Ramos (cell line): Measurements from ENCODE around the gene LCE4A.

Experiments used
- in situ Hi-C: fragments of 300-500 bp; cut with MboI; formaldehyde crosslinking; loops from one replicate; pipeline ENCODE4 v1.14.3; 2022; ENCODE audit warnings: low sequenced_read_pairs; ENCODE audit not compliant: unreplicated experiment

LCE4A gene

DNA sequence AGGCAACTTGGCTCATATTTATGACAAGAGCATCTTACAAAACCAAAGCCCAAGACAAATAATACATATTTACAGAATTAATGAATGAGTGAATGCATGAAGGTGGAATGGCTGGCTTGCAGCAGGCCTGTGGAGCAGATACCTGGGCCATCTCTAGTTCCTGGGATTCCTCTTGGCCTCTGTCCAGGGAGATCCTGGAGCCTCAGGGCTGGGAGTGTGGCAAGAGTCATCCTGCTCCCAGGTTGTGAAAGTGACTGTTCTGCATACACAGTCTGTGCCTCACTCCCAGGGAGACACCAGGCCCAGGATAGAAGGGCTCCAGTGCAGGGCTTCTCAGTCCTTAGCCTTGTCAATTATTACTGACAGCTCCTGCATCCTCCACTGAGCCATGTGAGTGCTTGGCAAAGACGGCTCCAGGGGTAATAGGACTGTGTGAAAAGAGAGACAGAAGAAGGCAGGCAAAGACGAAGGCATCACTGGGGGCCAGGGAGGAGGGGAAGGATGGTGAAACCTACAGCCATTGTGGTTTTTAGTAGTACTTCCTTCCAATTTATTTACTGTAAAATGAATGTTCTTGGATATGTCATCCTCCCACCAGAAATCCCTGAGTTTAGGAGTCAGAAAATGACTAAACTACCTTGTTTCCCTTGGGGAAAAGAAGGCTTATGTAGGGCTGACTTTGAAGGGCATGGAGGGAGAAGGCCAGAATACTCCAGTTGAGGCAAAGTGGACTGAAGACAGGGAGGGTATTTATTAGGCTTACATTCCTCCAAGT is 35.6 kb downstream of the LCE4A start:
- in situ Hi-C loops = no loop called here

DNA sequence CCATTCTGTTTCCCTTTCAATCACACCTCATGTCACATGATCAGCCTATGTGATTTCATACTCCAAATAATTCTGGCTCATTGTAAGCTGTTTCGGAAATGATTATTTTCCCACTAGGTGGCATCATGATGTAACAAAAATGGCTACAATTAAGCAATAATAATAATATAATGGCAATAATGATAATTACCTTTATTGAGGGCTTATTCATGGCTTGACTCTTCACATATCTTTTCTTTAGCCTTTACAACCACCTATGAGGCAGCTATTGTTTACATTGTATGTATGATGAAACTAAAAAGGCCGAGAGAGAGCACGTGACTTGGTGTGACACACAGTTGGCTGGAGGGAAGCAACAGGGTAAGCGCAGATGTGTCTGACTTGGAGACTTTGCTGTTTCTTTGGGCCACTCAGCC is 37.3 kb downstream of the LCE4A start:
- in situ Hi-C loops = no loop called here

DNA sequence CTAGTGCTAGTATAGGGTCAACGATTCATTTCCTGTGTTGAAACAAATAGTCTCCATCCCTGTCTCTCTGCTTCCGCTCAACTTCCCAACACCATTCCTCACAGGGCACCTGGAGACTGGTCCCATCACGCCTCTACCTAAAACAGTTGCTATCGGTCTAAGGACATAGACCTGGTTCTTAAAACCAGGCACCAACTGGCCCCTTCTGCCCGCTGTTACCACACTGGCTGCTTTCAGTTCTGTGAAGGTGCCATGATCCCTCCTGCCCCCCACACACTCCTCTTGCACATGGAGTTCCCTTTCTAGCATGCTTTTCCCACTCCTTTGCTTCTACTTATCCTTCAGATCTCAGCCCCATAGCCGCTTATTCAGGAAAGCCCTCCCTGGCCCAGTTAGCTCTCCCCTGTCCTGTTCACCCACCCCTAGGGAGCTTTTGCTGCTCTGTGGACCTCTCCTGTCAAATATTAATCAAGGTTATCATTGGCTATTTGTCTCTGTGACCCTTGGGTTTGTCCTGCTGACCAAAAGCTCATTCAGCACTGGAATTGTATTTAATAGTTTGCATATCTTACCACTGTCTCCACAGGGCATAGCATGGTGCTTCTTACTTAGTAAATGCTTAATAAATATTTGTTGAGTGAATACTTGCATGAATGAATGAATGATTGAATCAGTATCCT is 37.9 kb downstream of the LCE4A start:
- in situ Hi-C loops = no loop called here

DNA sequence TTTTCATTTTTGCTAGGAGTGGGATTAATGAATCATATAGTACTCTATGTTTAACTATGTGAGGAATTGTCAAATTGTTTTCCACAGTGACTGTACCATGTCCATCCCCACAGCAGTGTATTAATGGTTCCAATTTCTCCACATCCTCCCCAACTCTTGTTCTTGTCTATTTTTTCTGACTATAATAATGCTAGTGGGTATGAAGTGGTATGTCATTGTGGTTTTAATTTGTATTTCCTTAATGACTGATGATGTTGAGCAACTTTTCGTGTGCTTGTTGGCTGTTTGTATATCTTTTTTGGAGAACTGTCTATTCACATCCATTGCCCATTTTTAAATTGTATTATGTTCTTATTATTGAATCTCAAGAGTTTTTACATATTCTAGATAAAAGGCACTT is 39.9 kb downstream of the LCE4A start:
- in situ Hi-C loops = no loop called here

DNA sequence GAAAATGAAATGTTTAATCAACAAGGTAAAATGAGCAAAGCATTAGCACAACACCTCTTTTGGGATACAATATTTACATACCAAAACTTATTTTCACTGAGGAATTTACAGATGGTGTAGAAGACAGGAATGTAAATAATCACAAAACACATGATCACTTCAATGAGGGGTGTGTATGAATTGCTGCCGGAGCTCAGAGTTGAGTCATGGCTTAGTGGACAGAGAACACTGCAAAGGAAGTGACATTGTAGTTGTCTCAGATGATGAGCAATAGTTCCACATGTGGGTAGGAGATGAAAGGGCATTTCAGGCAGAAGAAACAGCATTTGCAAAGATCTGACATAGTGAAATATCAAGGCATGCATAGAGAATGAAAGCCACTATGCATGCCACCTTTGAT is 44.3 kb downstream of the LCE4A start:
- in situ Hi-C loops = no loop called here

DNA sequence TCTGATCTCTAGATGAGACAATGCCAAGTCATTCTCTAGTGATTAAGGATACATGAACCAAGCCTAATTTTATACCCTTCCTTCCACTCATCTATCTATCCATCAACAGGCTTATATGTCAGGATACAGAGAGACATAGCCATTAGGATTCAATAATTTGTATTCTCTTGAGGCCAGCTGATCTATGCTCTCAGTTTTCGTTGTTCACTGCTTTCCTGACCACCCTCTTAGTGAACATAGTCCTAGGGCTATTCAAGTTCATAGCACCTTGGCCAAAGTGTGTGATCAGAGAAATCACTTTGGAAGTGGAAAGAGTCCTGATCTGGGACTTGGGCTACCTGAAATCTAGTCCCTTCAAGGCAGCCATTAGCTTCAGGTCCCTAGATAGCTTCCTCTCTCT is 45.6 kb downstream of the LCE4A start:
- in situ Hi-C loops = no loop called here

DNA sequence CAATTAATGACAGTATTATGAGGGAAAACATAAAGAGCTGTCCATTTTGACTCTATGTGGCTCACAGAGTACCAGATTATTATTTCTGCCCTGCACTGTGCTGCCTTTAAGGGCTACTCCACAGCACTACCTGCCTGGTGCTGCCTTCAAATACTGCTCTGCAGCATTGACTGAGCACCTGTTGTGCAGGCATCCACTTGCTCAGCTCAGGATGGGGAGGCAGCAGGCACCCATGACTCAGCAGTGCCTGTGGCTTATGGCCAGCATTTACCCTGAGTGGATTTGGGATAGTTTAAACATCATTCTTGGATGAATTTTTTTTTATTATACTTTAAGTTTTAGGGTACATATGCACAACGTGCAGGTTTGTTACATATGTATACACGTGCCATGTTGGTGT is 48.9 kb downstream of the LCE4A start:
- in situ Hi-C loops = no loop called here

DNA sequence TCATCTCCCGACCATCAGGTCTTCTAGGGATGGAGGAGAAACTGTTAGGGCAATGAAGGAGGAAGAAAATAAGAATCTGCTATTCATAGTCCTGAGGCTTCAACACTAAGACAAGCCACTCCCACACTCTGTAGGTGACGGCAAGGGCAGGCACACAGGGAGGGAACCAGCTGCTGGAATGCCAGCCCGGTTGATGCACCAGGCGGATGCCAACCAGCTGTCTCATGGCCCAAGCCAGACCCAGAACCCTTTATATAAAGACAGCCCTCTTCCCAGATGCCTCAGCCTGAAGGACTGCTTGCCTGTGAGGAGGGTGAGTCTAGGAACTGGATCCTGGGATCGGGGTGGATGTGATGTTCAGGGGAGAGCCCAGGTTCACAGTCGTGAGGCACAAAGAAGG is 49.8 kb downstream of the LCE4A start, which contains the start of gene KPRP:
TSS of gene KPRP (plus strand) at position 279 of the 400 bp plus-strand sequence. CDS start 1,564 bp downstream, outside the sequence.
- in situ Hi-C loops = no loop called here

DNA sequence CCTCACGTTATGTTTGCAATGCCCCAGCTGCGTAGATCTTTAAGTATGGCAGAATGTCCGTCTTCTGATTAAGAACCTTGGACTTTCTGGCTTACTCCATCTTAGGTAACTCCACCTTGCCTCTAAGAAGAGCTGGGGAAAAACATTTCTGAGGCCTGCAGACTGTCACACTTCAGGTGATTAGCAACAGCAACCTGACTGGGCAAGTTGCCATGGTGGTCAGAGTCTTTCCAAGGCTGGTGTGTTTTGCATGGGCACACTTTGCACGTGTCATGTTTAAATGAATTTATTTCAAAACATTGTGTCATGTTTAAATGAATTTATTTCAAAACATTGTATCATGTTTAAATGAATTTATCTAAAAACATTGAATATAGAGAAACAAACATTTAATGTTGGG is 50.7 kb downstream of the LCE4A start:
- in situ Hi-C loops = no loop called here
